ENCODE measurements around the gene REP15. TPM values are rescaled to one million over a fixed set of nuclear protein-coding genes. Genes with fewer than 3 reads are reported as not detected.

REP15 gene
- polyA plus RNA-seq, 1 donor (not counting 4 experiments of a cell fraction or from before 2014, with no cell fraction given), result 1.8 TPM

GRCh38 chr12:27667540-27667939 lies 28.7 kb upstream of the REP15 start:
- Histone ChIP-seq H3K4me1 (ENCODE audit: control insufficient read depth, extremely low read depth, insufficient read depth, low read length) (no peaks in the 10 kb centered on the region), H3K9ac (ENCODE audit: control insufficient read depth, extremely low read depth, insufficient read depth, low read length) (no peak overlapping the region), H3K36me3 (ENCODE audit: control insufficient read depth in 2 of 2, extremely low read depth in 1 of 2, insufficient read depth in 2 of 2, low read length in 2 of 2) (peaks cover 22 to 25% of the 10 kb centered on the region in 2 experiments), H3K27ac (ENCODE audit: control insufficient read depth, insufficient read depth, low read length) (no peak overlapping the region), H3K4me3 (ENCODE audit: control insufficient read depth in 2 of 3, extremely low read depth in 1 of 3, insufficient read depth in 2 of 3, low read depth in 1 of 3, low read length in 3 of 3) (no peak overlapping the region), H3K9me1 (ENCODE audit: control insufficient read depth, extremely low read depth, insufficient read depth, low read length) (no peaks in the 10 kb centered on the region), H4K20me1 (ENCODE audit: control insufficient read depth, extremely low read depth, insufficient read depth, low read length) (no peaks in the 10 kb centered on the region), H3K27me3 (ENCODE audit: control insufficient read depth, extremely low read depth, insufficient read depth, low read length) (no peaks in the 10 kb centered on the region), H2AFZ (ENCODE audit: control insufficient read depth, low read length) (no peak overlapping the region), H3K4me2 (ENCODE audit: control insufficient read depth, extremely low read depth, insufficient read depth, low read depth, low read length) (no peak overlapping the region), H3K79me2 (ENCODE audit: control insufficient read depth, insufficient read depth, low read length) (no peaks in the 10 kb centered on the region), H3K9me3 (ENCODE audit: control insufficient read depth, low read depth, low read length) (no peaks in the 10 kb centered on the region)
- no peak for DNase-seq (ENCODE audit: low read depth, low spot score)
- TF ChIP-seq CTCF (optimal IDR thresholded peaks at IDR 0.05 in 1 of 3, IDR thresholded peaks at IDR 0.05 in 1 of 3, conservative IDR thresholded peaks at IDR 0.05 in 1 of 3; ENCODE audit: extremely low read depth in 1 of 3, insufficient read depth in 2 of 3, low read length in 3 of 3) (no peak), EZH2 (IDR thresholded peaks at IDR 0.05; ENCODE audit: low read length) (no peak)
- dilution Hi-C loops (cut with MboI; ENCODE audit: extremely low pct_ligation_motif_present, low sequenced_read_pairs), result no loop called here
- FAIRE-seq, result no peak

GRCh38 chr12:27672051-27672450 lies 24.2 kb upstream of the REP15 start:
- Histone ChIP-seq H3K9me3 (ENCODE audit: control insufficient read depth, low read depth, low read length) (no peaks in the 10 kb centered on the region), H3K36me3 (ENCODE audit: control insufficient read depth in 2 of 2, extremely low read depth in 1 of 2, insufficient read depth in 2 of 2, low read length in 2 of 2) (peaks cover 25 to 30% of the 10 kb centered on the region in 2 experiments), H3K4me2 (ENCODE audit: control insufficient read depth, extremely low read depth, insufficient read depth, low read depth, low read length) (no peak overlapping the region), H3K27me3 (ENCODE audit: control insufficient read depth, extremely low read depth, insufficient read depth, low read length) (no peaks in the 10 kb centered on the region), H4K20me1 (ENCODE audit: control insufficient read depth, extremely low read depth, insufficient read depth, low read length) (no peaks in the 10 kb centered on the region), H3K79me2 (ENCODE audit: control insufficient read depth, insufficient read depth, low read length) (no peaks in the 10 kb centered on the region), H3K4me3 (ENCODE audit: control insufficient read depth in 2 of 3, extremely low read depth in 1 of 3, insufficient read depth in 2 of 3, low read depth in 1 of 3, low read length in 3 of 3) (no peak overlapping the region), H3K9me1 (ENCODE audit: control insufficient read depth, extremely low read depth, insufficient read depth, low read length) (no peaks in the 10 kb centered on the region), H2AFZ (ENCODE audit: control insufficient read depth, low read length) (no peak overlapping the region), H3K9ac (ENCODE audit: control insufficient read depth, extremely low read depth, insufficient read depth, low read length) (no peak overlapping the region), H3K27ac (ENCODE audit: control insufficient read depth, insufficient read depth, low read length) (no peak overlapping the region), H3K4me1 (ENCODE audit: control insufficient read depth, extremely low read depth, insufficient read depth, low read length) (no peaks in the 10 kb centered on the region)
- FAIRE-seq (no peak), DNase-seq (ENCODE audit: low read depth, low spot score) (no peak)
- dilution Hi-C loops (cut with MboI; ENCODE audit: extremely low pct_ligation_motif_present, low sequenced_read_pairs), result no loop called here
- TF ChIP-seq CTCF (optimal IDR thresholded peaks at IDR 0.05 in 1 of 3, IDR thresholded peaks at IDR 0.05 in 1 of 3, conservative IDR thresholded peaks at IDR 0.05 in 1 of 3; ENCODE audit: extremely low read depth in 1 of 3, insufficient read depth in 2 of 3, low read length in 3 of 3) (no peak), EZH2 (IDR thresholded peaks at IDR 0.05; ENCODE audit: low read length) (no peak)
